Measurements from ENCODE around the gene FPR1.
"Not testable (repeated sequence)": the region's sequence is repeated elsewhere in the genome, so short reads cannot be mapped to it uniquely, and the experiment has no call there.

FPR1 gene

DNA sequence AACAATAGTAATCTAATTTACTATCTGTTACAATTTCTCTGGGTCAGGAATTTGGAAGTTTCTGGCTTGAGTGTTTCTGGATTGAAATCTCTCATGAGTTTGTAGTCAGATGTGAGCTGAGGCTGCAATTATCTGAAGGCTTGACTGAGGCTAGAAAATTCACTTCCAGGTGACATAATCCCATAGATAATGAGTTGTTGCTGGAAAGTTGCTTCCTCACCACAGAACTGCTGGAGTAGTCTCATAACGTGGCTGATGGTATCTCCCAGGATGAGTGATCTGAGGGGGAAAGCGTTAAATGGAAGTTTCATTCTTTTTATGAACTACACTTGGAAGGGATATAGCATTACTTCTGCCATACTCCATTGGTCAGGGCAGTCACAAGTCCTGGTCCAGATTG is 28.0 kb upstream of the FPR1 start:
- TF ChIP-seq, protein P1, sequence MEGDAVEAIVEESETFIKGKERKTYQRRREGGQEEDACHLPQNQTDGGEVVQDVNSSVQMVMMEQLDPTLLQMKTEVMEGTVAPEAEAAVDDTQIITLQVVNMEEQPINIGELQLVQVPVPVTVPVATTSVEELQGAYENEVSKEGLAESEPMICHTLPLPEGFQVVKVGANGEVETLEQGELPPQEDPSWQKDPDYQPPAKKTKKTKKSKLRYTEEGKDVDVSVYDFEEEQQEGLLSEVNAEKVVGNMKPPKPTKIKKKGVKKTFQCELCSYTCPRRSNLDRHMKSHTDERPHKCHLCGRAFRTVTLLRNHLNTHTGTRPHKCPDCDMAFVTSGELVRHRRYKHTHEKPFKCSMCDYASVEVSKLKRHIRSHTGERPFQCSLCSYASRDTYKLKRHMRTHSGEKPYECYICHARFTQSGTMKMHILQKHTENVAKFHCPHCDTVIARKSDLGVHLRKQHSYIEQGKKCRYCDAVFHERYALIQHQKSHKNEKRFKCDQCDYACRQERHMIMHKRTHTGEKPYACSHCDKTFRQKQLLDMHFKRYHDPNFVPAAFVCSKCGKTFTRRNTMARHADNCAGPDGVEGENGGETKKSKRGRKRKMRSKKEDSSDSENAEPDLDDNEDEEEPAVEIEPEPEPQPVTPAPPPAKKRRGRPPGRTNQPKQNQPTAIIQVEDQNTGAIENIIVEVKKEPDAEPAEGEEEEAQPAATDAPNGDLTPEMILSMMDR (conservative IDR thresholded peaks at IDR 0.05; ENCODE audit: low read depth, low read length) = no peak
- no peak for DNase-seq (ENCODE audit: low read depth)
- H3K4me3 ChIP-seq (ENCODE audit: low read length) = no peak overlapping the region

DNA sequence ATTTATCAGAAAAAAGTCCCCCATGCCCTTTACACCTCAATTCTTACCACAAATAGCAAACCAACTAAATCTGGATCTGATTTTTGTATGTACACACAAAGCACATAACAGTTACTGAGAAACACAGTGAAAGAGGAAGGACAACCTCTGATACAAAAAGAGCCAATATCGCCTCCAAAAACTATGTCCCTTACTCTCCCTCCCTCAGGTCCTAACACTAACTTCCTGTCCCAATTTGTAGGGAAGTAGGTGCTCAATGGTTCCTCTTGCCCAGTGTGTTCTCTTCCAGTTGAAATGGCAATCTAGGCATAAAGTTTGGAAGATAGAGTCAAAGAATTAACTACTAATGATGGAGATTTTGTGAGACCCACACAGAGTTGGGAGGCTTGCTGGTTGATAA is 27.5 kb upstream of the FPR1 start:
- no peak overlapping the region for H3K4me3 ChIP-seq (ENCODE audit: low read length)
- DNase-seq (ENCODE audit: low read depth) = no peak
- TF ChIP-seq, protein P1 (conservative IDR thresholded peaks at IDR 0.05; ENCODE audit: low read depth, low read length) = no peak

DNA sequence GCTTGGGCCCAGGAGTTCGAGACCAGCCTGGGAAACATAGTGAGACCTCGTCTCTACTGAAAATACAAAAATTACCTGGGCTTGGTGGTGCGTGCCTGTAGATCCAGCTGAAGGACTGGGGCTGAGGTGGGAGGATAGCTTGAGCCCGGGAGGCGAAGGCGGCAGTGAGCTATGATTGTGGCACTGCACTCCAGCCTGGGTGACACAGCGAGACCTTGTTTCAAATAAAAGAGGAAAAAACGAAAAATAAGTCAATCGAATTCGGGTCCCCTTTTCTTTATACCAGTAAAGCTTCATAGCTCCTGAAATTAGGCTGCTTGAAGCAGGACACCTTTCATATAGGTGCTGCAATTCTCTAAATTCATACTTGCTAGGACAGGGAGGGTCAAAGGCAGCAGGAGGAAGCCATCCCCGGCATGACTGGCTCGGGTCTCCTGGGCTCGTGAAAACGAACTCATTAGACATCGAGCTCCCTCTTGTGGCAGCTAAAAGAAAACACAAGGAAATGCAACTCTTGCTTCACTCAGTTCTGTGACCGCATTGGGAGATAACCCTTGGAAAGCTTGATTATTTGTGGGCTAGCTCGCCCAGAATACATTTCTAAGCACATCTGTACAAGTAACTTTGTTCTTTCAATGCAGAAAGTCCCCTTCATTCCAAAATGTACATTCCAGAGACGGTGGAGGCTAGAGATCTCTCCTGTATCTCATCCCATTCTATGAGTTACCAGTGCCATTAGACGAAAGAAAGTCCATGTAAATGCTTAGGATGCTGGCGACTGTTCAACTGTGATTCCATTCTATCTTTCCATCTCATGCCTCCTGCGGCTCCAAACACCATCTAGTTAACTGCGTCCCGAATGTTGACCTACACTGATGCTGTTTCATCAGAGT is 26.1 kb upstream of the FPR1 start:
- no peak overlapping the region for H3K4me3 ChIP-seq (ENCODE audit: low read length)
- DNase-seq (ENCODE audit: low read depth) = peak; percentile 50
- TF ChIP-seq, protein P1 (conservative IDR thresholded peaks at IDR 0.05; ENCODE audit: low read depth, low read length) = peak; percentile 66

DNA sequence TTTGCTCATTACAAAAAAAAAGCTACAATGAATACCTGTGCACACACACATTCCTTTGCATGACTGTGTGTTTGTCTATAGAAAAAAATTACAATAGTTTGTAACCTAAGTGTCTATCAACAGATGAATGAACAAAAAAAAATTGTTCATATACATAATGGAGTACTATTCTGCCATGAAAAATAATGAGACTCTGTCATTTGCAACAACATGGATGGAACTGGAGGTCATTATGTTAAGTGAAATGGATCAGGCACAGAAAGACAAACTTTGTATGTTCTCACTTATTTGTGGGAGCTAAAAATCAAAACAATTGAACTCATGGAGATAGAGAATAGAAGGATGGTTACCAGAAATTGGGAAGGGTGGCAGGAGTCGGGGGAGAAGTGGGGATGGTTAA is 24.9 kb upstream of the FPR1 start:
- not testable (repeated sequence) for DNase-seq (ENCODE audit: low read depth); H3K4me3 ChIP-seq (ENCODE audit: low read length)

DNA sequence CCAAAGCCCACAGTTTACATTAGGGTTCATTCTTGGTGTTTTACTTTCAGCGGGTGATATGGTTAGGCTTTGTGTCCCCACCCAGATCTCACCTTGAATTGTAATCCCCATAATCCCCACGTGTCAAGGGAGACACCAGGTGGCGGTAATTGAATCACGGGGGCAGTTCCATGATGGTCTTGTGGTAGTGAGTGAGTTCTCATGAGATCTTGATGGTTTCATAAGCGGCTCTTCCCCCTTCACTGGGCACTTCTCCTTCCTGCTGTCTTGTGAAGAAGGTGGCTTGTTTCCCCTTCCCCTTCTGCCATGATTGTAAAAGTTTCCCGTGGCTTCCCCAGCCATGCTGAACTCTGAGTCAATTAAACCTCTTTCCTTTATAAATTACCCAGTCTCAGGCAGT is 21.3 kb upstream of the FPR1 start:
- H3K4me3 ChIP-seq (ENCODE audit: low read length) = no peak overlapping the region
- TF ChIP-seq, protein P1 (conservative IDR thresholded peaks at IDR 0.05; ENCODE audit: low read depth, low read length) = no peak
- no peak for DNase-seq (ENCODE audit: low read depth)

DNA sequence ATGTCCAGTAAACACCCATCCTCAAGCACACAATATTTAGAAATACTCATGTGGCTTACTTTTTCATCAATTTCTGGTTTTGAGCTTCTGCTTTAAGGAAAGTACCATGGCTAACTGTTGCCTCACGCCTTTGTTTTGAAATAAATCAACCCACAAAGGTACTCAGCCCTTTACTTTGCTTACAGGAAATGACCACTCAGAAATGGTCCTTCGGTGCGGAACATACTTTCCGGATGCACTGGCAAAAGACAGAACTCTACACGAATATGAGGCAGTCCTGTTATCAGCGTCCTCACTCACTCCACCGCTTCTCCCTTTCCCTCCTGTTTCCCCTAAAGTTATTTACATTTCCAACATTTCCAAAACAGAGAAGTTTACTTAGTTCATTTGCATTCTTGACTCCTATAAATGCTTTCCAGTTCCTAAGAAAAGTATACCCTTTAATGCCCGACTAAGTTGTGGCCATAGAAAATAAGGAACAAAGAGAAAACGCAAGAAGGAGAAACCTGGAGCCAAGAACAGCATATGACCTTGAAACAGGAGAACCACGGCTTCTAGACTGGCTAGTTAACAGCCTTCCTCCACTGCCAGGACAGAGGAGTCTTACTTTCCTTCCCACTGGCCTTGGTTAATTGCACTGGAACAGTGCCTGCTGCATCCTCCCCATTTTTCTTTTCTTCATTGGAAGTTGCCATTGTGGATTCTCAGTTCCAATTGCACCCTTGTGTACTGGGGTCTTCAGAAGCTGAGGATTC is 19.9 kb upstream of the FPR1 start:
- no peak overlapping the region for H3K4me3 ChIP-seq (ENCODE audit: low read length)
- no peak for DNase-seq (ENCODE audit: low read depth)

DNA sequence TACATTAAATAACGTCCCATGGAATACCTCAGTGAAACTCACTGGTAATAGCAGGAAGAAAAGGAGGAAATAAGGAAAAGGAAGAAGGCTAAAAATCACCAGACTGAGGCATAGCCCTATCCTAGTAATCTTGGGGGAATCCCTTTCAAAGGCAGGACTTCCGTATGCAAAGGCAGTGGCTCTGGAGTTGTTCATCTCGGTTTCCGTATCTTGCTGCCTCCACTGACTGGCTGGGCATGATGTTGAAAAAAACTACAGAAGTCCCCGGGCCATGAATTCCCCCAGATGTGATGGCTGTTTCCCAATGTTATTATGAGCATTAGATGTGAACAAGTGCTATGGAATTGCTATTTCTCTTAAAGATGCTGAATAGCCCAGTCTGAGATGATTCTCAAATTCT is 14.8 kb upstream of the FPR1 start:
- TF ChIP-seq, protein P1 (conservative IDR thresholded peaks at IDR 0.05; ENCODE audit: low read depth, low read length) = no peak
- no peak overlapping the region for H3K4me3 ChIP-seq (ENCODE audit: low read length)
- DNase-seq (ENCODE audit: low read depth) = no peak

More for the DNA sequence above, 19.9 kb upstream of the FPR1 start:
- TF ChIP-seq, protein P1 (conservative IDR thresholded peaks at IDR 0.05; ENCODE audit: low read depth, low read length) = no peak
